Ishikawa (cell line): ENCODE data around the gene GOSR1.

Source experiments
- CREB1 ChIP-seq: IDR thresholded peaks from 2 replicates; pipeline ENCODE4 v1.6.1; 2012; ENCODE audit warnings: low read depth
- EP300 ChIP-seq: IDR thresholded peaks from 2 replicates; pipeline ENCODE4 v1.6.1; 2012; ENCODE audit warnings: borderline replicate concordance
- TCF12 ChIP-seq: IDR thresholded peaks from 2 replicates; pipeline ENCODE4 v1.6.1; 2012; ENCODE audit warnings: low read depth
- YY1 ChIP-seq: IDR thresholded peaks from 2 replicates; pipeline ENCODE4 v1.6.1; 2012; ENCODE audit warnings: low read depth
- ZBTB7A ChIP-seq: IDR thresholded peaks from 2 replicates; pipeline ENCODE4 v1.6.1; 2012; ENCODE audit warnings: low read depth

- TF ChIP-seq EP300 (no peak), CREB1 (no peak), TCF12 (no peak), ZBTB7A (no peak), YY1 (no peak)
These were observed 94.7 kb downstream of the GOSR1 start for GRCh38 chr17:30571921-30572320.
